ENCODE data around the gene NUP210L. TPM values are rescaled to one million over a fixed set of nuclear protein-coding genes. Genes with fewer than 3 reads are reported as not detected.

NUP210L gene
- total and polyA plus RNA-seq, 9 of the 15 experiments (the other 6 are each of a cell fraction or from before 2014, with no cell fraction given) = 0.01 to 0.04 TPM; not detected in 7

DNA sequence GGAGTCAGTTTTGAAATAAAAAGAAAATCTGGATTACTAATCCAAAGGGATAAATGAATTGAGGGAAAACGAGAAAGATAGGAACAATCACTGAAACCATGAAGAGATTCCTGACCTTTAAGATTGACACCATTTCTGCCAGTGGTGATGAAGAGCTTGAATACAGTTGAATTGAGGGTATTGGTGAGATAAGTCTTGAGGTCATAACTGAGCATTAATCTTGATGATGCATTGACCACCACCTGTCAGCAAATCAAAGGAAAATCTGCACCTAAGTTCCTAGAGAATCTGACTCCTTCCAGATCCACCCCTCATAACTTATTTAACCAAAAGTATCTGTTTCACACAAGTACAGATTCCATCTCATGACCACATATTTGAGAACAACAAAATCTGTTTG is 142.7 kb downstream of the NUP210L start (continued):
- TF ChIP-seq PTRF (tag; IDR thresholded peaks at IDR 0.05) = no peak
- TF ChIP-seq ATF6 (CRISPR knock-in tag; IDR thresholded peaks at IDR 0.05) = no peak
- no peak for TF ChIP-seq ZNF23 (CRISPR knock-in tag; IDR thresholded peaks at IDR 0.05)
- peak; percentile 58 for TF ChIP-seq MEIS2 (IDR thresholded peaks at IDR 0.05; ENCODE audit: partially characterized antibody)
- TF ChIP-seq CAMTA2 (CRISPR knock-in tag; conservative IDR thresholded peaks at IDR 0.05) = no peak
- TF ChIP-seq, protein P1, sequence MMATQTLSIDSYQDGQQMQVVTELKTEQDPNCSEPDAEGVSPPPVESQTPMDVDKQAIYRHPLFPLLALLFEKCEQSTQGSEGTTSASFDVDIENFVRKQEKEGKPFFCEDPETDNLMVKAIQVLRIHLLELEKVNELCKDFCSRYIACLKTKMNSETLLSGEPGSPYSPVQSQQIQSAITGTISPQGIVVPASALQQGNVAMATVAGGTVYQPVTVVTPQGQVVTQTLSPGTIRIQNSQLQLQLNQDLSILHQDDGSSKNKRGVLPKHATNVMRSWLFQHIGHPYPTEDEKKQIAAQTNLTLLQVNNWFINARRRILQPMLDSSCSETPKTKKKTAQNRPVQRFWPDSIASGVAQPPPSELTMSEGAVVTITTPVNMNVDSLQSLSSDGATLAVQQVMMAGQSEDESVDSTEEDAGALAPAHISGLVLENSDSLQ (IDR thresholded peaks at IDR 0.05) = no peak
- no peak for TF ChIP-seq ZKSCAN8 (CRISPR knock-in tag; IDR thresholded peaks at IDR 0.05)
- TF ChIP-seq ZC3H4 (CRISPR knock-in tag; IDR thresholded peaks at IDR 0.05; ENCODE audit: borderline replicate concordance) = no peak
- TF ChIP-seq TAF15 (IDR thresholded peaks at IDR 0.05; ENCODE audit: low read depth, low read length) = no peak
- TF ChIP-seq L3MBTL2 (IDR thresholded peaks at IDR 0.05) = no peak
- TF ChIP-seq, protein P2, sequence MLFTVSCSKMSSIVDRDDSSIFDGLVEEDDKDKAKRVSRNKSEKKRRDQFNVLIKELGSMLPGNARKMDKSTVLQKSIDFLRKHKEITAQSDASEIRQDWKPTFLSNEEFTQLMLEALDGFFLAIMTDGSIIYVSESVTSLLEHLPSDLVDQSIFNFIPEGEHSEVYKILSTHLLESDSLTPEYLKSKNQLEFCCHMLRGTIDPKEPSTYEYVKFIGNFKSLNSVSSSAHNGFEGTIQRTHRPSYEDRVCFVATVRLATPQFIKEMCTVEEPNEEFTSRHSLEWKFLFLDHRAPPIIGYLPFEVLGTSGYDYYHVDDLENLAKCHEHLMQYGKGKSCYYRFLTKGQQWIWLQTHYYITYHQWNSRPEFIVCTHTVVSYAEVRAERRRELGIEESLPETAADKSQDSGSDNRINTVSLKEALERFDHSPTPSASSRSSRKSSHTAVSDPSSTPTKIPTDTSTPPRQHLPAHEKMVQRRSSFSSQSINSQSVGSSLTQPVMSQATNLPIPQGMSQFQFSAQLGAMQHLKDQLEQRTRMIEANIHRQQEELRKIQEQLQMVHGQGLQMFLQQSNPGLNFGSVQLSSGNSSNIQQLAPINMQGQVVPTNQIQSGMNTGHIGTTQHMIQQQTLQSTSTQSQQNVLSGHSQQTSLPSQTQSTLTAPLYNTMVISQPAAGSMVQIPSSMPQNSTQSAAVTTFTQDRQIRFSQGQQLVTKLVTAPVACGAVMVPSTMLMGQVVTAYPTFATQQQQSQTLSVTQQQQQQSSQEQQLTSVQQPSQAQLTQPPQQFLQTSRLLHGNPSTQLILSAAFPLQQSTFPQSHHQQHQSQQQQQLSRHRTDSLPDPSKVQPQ (CRISPR knock-in tag; IDR thresholded peaks at IDR 0.05; ENCODE audit: borderline replicate concordance) = no peak
- TF ChIP-seq MAZ (CRISPR knock-in tag; conservative IDR thresholded peaks at IDR 0.05 in 1 of 2, IDR thresholded peaks at IDR 0.05 in 1 of 2) = no peak
- TF ChIP-seq ZNF354B (CRISPR knock-in tag; IDR thresholded peaks at IDR 0.05) = no peak
- no peak for TF ChIP-seq EGR1 (conservative IDR thresholded peaks at IDR 0.05)
- peak; percentile 88 to 95 for TF ChIP-seq KDM1A (IDR thresholded peaks at IDR 0.05)
- TF ChIP-seq RCOR1 (IDR thresholded peaks at IDR 0.05; ENCODE audit: borderline replicate concordance in 1 of 2, low read depth in 2 of 2, low read length in 2 of 2) = 0 out of 4 replicates have a peak, but pooled peaks of 1 of the 2 experiments have one; percentile 19
- no peak for TF ChIP-seq FOXP1 (CRISPR knock-in tag; IDR thresholded peaks at IDR 0.05)
- TF ChIP-seq SMARCE1 (IDR thresholded peaks at IDR 0.05) = no peak

Data from K562 (cell line).